ENCODE data around the gene BNIP3.

DNA sequence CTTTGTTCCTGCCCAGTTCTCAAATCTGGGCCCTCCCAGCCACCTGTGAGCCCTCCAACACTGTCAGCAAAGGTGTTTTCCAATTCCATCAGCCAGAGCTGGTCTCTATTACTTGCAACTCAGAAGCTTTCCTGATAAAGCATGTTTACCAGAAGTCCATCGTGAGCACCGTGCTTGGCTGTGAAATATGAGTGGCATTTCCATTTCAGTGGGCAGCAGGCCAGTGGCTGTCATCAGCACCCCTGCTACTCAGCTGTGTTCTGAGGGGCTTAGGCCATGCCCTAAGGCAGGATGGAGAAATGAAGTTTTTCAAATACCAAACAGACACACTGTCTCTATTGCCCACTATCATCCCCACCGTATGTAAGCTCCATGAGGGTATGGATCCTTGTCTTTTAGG lies 12.7 kb upstream of the BNIP3 start:
- TF ChIP-seq, protein P1, sequence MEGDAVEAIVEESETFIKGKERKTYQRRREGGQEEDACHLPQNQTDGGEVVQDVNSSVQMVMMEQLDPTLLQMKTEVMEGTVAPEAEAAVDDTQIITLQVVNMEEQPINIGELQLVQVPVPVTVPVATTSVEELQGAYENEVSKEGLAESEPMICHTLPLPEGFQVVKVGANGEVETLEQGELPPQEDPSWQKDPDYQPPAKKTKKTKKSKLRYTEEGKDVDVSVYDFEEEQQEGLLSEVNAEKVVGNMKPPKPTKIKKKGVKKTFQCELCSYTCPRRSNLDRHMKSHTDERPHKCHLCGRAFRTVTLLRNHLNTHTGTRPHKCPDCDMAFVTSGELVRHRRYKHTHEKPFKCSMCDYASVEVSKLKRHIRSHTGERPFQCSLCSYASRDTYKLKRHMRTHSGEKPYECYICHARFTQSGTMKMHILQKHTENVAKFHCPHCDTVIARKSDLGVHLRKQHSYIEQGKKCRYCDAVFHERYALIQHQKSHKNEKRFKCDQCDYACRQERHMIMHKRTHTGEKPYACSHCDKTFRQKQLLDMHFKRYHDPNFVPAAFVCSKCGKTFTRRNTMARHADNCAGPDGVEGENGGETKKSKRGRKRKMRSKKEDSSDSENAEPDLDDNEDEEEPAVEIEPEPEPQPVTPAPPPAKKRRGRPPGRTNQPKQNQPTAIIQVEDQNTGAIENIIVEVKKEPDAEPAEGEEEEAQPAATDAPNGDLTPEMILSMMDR (IDR thresholded peaks at IDR 0.05; ENCODE audit: extremely low read depth in 1 of 2, insufficient read depth in 1 of 2, low read depth in 1 of 2, low read length in 2 of 2), result no peak
- TF ChIP-seq EZH2 (IDR thresholded peaks at IDR 0.05; ENCODE audit: borderline replicate concordance, low read depth, low read length, severe bottlenecking) (no peak), POLR2A (IDR thresholded peaks at IDR 0.05; ENCODE audit: low read depth, low read length) (no peak), POLR2AphosphoS5 (IDR thresholded peaks at IDR 0.05; ENCODE audit: insufficient read depth, low read depth, low read length) (no peak), JUN (IDR thresholded peaks at IDR 0.05; ENCODE audit: borderline replicate concordance, insufficient read depth, insufficient read length, low read depth) (no peak), MYC (IDR thresholded peaks at IDR 0.05; ENCODE audit: low read depth, low read length) (no peak), GATA2 (IDR thresholded peaks at IDR 0.05; ENCODE audit: insufficient read depth, insufficient read length, low read depth, low read length) (no peak), FOS (IDR thresholded peaks at IDR 0.05; ENCODE audit: borderline replicate concordance, insufficient read depth, low read length) (no peak)
- TF ChIP-seq, protein P2, sequence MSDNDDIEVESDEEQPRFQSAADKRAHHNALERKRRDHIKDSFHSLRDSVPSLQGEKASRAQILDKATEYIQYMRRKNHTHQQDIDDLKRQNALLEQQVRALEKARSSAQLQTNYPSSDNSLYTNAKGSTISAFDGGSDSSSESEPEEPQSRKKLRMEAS (IDR thresholded peaks at IDR 0.05; ENCODE audit: insufficient read depth, insufficient read length), result no peak

Measured in endothelial cell of umbilical vein (primary cell).